ENCODE data around the gene CWF19L1.
A peak's percentile ranks its signal among the peaks of the same experiment; 100 is the strongest.
"Not testable (repeated sequence)": the region's sequence is repeated elsewhere in the genome, so short reads cannot be mapped to it uniquely, and the experiment has no call there.

The CWF19L1 gene

DNA sequence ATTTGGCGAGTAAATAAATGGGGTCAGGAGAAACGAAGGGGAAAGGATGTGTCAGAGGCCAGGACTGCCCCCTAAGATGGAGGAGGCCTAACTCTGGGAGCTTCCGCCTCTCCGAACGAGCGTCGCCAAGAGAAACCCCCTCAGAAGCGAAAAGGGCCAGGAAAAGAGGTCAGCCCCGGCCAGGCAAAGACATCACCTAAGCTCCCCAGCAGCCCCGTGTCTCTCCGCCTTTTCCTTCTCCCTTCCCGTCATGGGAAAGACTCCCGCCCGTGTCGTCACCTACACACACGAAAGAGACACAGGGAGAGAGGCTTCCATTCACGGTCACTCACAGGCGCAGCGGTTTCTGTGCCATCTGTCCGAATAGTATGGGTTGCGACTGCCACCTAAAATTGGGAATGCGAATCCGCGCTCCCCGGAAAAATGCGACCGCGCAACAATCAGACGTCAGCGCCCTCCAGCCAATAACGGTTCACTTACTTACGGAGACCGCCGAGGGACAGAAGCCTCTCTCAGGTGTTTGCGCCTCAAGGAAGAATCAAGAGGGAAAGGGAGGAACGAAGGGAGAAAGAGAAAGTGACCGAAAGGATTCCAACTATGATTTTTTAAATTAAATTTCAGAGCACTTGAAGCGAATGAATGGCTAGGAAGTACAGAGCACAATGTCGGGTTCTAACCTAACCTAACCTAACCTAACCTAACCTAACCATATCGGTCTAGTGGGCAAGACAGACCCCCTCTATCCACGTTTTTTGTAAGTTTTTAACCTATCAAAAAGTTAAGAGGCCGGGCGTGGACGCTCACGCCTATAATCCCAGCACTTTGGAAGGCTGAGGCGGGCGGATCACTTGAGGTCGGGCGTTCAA lies at the start of gene CWF19L1:
CWF19L1 (minus strand) TSS at position 400 of the 866 bp plus-strand sequence; CDS start at position 355, 45 bp downstream.
- peak; percentile 26 for DNase-seq

DNA sequence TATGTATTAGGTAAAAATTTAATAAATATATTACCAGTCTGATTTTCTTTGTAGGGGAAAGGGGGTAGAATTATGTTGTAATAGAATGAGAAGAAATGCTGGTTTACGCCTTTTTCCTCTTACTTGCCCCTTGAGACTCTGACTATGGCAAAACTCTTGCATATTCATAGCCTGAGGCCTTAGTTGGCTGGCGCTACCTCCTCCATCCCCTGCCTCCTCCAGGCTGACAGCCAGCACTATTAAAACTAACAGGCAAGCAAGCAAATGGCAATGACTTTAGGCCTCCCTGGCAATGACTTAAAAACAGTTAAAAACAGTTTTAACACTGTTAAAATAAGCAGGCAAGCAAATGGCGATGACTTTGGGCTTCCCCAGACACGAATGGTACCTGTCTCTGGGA lies 48.2 kb upstream of the CWF19L1 start:
- DNase-seq = no peak

DNA sequence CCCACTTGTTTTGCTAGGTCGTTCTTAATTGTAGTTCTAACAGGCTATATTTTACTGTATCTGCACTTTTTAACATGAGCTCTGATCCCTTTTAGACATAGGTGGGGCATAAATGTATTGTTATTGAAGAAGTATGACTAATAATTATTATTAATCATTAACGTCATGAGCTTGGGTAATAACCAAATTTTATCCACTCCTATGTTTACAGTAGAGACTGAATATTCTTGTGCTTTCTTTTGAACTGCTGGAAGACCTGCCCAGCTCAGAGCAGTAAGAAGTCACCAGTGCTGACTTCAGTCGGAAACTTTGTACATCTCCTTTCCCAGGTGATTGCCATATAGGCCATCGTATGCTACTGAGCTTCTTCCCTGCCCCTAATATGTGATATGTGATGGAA lies 43.9 kb upstream of the CWF19L1 start:
- no peak for DNase-seq

DNA sequence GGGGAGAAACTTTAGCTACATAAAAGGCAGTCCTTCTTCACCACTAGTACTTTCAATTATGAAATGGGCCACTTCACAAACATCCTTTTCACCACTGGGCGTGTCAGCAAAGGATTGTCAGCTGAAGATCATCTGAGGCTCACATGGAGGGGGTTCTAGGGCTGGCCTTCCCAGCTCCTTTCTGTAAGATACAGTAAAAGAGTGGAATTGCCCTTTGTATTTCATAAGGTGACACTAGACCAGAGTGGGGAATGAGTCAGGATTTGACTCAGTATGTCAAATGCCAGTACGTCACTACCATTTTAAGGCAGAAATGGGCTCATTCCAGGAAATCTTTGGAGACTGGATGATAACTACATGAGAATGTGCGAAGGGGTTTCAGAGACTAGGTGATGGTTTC lies 40.2 kb upstream of the CWF19L1 start:
- no peak for DNase-seq

DNA sequence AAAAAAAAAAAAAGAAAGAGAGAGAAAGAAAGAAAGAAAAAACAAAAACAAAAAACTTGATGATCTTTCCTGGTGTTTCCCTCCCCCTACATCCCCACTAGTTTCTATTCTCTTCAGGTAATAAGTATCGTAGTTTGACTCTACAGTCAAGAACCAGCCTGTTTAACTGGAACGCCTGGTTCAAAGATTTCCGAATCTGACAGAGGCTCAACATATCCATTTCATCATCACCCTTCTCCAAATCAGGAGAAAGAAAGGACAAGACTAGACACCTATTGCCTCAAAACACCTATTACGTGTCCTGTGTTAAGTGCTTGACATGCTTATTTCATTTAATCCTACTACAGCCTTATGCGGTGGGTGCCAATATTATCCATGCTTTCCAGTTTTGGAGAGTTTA lies 39.4 kb upstream of the CWF19L1 start:
- DNase-seq = no peak

DNA sequence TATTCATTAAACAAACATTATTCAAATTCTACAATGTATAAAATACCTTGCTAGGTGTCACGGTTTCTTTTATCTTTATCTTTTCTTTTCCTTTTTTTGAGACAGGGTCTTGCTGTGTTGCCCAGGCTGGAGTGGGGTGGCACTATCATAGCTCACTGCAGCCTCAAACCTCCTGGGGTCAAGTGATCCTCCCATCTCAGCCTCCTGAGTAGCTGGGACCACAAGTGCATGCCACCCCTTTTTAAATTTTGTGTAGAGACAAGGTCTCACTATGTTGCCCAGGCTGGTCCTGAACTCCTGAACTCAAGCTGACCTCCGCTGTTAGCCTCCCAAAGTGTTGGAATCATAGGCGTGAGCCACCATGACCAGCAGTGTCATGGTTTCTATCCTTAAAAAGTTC lies 37.0 kb upstream of the CWF19L1 start:
- DNase-seq = no peak

DNA sequence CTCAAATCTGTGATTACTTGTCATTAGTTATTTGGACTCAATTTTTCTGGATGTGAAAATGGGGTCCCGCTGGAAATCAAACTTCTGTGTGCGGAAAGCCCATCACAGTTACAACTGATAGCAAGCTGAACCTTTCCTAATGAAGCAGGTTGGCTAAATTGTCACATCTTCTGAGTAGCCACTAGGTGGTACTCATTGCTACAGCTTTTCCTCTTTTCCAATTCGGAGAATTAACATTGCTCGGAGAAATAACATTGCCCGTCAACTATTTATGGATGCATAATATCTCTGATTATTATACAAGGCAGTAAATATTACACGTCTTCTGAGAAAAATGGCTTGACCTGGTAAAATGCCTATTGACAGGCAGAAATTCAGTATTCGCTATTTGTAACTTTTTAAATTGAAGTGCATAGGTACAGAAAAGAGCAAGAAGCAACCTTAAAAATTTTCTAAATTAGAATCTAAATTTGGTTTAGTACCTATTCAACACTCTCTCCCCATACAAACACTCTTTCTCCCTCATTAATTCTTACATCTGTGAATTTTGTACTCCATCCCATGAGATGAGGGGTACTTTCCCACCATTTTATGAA lies 36.4 kb upstream of the CWF19L1 start:
- peak; percentile 3 for DNase-seq

DNA sequence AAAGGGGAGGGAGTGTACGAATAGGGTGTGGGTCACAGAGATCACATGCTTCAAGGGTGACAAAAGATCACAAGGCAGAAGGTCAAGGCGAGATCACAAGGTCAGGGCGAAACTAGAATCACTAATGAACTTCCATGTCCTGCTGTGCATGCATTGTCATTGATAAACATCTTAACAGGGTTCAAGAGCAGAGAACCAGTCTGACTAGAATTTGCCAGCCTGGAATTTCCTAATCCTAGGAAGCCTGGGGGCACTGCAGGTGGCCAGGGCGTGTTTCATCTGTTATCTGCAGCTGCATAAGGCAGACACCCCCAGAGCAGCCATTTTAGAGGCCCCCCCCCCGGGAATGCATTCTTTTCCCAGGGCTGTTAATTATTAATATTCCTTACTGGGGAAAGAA lies 33.7 kb upstream of the CWF19L1 start:
- DNase-seq = not testable (repeated sequence)

DNA sequence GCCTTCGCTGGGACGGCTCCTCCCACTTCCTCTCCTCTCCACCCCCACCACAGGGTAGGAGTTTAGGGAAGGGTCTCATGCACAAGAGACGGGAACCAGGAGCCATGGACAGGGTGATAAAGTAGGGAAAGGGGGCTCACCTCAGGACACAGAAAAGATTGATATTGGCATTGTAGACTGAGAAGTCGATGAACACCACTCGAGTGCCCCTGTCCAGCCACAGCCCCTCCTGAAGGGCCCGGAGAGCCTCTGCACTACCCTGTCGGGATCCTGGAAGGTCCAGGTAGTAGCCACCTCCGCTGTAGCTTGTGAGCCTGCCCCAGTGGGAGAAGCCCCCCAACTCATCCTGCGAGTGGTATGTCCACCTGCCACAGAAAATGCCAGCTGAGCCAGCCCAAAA lies 29.8 kb upstream of the CWF19L1 start:
- no peak for DNase-seq

DNA sequence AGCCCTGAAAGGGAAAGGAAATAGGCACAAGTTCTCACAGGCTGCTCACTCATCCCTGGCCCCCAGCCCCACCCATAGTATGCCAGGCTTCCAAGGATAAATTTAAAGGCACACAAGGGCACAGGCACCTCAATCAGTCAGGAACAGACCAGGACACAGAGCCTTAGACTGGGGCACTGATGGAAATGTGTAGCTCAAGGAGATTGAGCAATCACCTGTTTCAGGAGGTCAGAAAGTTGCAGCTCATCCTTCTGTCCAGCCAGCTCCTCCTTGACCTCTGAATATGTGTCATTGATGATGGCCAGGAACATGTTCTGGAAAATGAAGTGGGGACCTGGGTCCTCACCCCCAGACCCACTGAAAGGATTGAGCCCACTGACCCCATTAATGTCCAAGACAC lies 25.6 kb upstream of the CWF19L1 start:
- DNase-seq = no peak

DNA sequence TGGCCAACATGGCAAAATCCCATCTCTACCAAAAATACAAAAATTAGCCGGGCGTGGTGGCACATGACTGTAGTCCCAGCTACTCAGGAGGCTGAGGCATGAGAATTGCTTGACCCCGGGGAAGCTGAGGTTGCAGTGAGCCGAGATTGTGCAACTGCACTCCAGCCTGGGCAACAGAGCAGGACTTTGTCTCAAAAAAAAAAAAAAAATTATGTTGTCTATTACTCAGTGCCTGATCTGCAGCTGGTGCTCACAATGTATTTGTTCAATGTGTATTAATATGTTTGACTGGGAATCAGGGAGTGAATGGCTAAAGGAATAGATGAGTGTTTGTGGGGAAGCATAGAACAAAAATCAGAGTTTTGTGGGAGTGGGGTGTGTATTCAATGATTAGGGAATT lies 24.9 kb upstream of the CWF19L1 start:
- DNase-seq = not testable (repeated sequence)

DNA sequence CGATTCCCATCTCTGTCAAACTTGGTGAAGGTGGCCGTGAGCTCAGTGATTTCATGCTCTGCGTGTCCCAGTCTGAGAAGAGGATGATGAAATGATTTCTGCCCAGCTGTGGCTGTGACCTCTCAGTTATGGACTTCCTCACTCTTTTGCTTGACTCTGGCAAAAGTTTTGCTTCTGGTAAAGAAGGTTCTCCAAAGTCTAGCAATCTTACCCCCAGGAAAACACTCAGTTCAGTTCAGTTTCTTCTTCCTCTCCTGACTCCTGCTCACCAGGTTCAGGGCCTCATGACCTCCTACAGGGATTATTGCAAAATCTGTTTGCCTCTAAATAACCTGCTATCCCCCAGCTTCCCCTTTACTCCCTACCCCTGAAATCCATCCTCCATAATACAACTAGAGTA lies 23.9 kb upstream of the CWF19L1 start:
- DNase-seq = no peak

DNA sequence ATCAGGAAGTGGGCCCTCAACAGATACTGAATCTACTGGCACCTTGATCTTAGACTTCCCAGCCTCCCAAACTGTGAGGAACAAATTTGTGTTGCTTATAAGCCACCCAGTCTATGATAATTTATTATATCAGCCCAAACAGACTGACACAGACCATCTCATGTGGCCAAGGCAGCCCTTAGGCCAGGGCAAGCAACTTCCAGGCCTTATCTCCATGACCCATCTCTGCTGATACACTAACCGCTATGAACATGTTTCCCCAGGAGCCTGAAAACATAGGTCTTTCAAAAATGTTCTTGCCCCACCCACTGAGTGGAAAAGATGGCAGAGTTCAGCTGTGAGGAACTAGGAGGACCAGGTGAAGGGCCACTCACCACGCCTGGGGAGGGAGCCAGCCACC lies 22.2 kb upstream of the CWF19L1 start:
- DNase-seq = no peak

DNA sequence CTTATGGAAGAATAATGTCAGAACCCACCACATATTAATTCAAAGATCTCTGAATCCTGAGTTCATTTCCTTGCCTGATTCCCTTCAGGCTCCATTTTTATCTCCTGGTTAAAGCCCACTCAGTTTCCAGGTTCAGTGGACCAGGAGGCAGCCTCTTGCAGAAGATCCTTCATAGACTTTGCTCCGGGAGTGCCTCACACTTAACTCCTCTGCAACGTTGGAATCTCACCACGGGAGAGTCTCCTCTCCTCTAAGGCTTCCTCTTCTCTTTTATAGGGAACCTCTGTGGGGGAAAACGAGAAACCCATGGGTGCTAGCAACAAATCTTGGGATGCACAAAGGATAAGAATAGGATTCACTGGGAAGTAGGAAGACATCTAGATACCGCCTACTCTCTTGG lies 20.8 kb upstream of the CWF19L1 start:
- DNase-seq = no peak

DNA sequence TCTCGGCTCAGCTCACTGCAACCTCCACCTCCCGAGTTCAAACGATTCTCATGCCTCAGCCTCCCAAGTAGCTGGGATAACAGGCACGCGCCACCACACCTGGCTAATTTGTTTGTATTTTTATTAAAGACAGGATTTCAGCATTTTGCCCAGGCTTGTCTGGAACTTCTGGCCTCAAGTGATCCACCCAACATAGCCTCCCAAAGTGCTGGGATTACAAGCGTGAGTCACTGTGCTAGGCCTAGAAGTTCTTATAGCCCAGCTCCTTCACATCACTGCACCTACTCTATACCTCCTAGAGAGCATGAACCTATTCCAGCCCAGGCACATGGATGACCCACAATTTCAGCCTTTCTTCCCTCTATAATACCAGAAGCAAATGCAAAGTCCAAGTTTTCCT lies 20.3 kb upstream of the CWF19L1 start:
- no peak for DNase-seq

DNA sequence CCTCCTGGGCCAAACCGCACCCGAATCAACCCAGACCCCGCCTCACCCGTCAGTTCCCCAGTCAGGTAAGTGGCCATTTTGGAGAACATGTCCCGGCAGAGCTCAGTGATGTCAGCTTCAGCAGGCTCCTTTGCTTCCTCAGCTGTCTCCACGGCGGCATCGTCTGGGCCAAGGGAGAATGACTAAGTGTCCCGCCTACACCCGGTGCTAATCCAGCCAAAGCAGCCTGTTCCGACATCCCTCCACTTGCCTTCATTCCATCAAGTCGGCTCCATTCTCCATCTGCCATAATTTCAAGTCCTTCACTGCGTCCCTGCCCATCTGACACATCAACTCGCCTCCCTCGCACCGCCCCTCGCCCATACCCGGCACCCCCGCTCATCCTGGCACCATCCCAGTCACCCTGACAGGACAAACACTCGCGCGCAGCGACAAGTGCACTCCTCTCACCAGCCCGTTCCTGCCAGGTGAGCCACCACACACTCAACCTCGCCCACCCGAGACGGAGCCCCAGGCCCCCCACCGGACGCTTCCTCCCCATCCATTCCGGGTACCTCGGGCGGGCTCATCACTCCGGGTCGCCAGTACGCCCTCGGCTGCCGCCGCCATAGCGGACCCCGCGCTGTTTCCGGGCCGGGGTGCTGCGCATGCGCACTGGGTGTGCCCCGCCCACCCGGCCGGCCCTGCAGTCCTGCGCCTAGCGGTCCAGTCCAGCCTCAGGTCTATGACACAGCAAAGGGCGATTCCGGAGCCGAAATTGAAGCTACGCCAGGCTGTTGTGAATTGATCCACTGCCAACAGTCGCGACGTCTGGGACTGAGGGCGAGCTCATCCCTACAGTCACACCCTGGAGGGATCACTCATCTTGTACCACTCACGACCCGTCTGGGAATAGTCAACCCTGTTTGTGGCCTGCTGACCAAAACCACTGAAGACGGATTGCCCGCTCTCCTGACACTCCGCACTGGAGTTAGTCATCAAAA lies 18.9 kb upstream of the CWF19L1 start, which contains the start of gene BLOC1S2:
BLOC1S2 (minus strand) TSS at position 630 of the 983 bp plus-strand sequence; CDS start at position 609, 21 bp downstream.
- peak; percentile 62 for DNase-seq

DNA sequence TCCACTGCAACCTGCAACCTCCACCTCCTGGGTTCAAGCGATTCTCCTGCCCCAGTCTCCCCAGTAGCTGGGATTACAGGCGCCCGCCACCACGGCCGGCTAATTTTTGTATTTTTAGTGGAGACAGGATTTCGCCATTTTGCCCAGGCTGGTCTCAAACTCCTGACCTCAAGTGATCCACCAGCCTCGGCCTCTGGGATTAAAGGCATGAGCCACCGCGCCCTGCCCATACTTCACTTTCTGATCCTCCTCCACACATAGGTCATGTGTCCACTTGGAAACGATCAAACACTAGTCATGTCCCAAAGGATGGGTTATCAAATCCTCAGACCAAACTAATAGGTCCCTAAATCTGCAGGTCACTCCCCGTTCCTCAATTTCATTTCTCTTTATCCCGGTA lies 17.9 kb upstream of the CWF19L1 start:
- not testable (repeated sequence) for DNase-seq

DNA sequence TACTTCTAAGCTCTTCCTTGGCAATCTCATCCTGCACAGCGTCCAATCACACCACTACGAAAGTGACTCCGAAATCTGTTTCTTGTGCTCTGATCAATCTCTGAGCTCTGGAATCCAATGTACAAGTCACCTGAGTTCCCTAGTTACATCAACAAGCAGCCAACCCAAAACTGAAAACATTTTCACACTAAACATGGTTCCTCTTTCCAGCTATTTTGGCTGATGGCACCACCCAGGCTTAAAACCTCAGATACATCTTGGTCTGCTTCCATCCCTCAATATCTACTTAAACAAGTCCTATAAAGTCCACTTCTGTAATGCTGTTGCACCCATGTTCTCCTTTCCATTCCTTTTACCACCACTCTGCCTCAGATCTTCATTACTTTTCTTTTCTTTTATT lies 15.5 kb upstream of the CWF19L1 start:
- no peak for DNase-seq

DNA sequence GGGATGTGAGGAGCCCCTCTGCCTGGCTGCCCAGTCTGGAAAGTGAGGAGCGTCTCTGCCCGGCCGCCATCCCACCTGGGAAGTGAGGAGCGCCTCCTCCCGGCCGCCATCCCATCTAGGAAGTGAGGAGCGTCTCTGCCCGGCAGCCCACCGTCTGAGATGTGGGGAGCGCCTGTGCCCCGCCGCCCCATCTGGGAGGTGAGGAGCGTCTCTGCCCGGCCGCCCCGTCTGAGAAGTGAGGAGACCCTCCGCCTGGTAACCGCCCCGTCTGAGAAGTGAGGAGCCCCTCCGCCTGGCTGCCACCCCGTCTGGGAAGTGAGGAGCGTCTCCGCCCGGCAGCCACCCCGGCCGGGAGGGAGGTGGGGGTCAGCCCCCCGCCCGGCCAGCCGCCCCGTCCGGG lies 9.5 kb upstream of the CWF19L1 start:
- DNase-seq = not testable (repeated sequence)

DNA sequence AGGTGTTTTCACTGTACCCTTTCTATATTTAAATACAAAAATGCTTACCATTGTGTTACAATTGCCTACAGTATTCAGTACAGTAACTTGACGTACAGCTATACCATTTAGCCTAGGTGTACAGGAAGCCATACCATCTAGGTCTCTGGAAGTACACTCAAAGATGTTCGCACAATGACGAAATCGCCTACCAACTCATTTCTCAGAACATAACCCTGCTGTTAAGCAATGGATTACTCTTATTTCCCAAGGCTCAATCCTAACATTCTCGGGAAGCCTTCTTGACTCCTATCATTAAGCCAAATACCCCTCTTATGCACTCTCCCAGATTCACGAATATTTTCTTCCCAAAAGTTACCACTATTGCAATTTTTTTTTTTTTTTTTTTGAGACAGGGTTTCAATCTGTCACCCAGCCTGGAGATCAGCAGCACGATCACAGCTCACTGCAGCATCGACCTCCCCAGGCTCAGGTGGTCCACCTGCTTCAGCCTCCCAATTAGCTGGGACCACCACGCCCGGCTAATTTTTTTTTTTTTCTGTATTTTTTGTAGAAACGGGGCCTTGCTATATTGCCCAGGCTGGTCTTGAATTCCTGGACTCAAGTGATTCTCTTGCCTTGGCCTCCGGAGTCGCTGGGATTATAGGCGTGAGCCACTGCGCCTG lies 1.5 kb downstream of the CWF19L1 start:
- no peak for DNase-seq

DNA sequence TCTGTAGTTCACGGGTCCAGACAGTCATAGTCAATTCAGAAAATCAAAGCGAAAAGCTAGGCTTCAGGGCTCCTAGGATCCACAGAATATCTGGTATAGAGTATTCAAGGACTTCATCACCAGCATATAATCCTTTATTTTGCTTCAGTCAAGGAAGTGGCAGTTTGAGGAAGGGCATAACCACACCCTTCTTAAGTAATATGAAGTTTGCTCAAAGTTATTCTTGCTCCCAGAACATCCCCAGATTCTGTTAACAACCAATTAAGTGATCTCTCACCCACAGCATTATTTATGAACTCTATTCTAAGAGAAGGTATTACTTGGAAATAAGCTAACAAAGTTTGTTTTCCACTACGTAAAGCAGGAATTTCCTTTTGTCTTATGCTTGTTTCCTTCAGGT lies 13.2 kb downstream of the CWF19L1 start:
- no peak for DNase-seq

DNA sequence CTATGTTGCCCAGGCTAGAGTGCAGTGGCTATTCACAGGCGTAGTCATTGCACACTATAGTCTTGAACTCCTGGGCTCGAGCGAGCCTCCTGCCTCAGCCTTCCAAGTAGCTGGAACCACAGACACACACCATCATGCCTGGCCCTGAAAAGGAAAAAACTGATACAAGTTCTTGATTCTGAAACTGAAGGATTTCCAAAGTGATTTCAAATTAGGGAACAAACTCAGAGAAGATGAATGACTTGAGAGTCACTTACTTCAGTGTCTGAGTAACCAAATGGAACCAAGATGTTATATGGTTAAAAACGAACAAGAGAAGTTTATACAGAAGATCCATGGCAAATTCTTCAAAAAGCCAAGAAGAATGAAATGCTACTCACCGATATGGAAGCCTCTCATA lies 14.4 kb downstream of the CWF19L1 start:
- no peak for DNase-seq

DNA sequence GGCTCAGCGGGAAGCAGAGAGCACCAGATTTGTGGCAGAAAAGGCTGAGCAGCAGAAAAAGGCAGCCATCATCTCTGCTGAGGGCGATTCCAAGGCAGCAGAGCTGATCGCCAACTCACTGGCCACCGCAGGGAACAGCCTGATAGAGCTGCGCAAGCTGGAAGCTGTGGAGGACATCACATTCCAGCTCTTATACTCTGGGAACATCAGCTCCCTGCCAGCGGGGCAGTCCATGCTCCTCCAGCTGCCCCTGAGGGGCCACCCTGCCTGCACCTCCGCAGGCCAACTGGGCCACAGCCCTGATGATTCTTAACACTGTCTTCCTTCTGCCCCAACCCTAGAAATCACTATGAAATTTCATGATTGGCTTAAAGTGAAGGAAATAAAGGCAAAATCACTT lies 18.6 kb downstream of the CWF19L1 start:
- DNase-seq = no peak

Data from KG1 (cell line).